Osteoblast (primary cell): ENCODE results near the gene PAGE2. TPM values are rescaled to one million over a fixed set of nuclear protein-coding genes. Genes with fewer than 3 reads are reported as not detected.
"Not testable (repeated sequence)": the region's sequence is repeated elsewhere in the genome, so short reads cannot be mapped to it uniquely, and the experiment has no call there.

Source experiments
- DNase-seq: peaks from one replicate; pipeline ENCODE4 v3.0.0; 2011; ENCODE audit warnings: low spot score, mixed read lengths; ENCODE audit not compliant: insufficient read length; ENCODE audit errors: missing footprints
- H2AFZ ChIP-seq: 2 replicates; pipeline ENCODE4 v1.6.0; 2011; ENCODE audit warnings: mild to moderate bottlenecking, low read length
- H3K27ac ChIP-seq: 2 replicates; pipeline ENCODE4 v1.5.1; 2011; ENCODE audit warnings: mild to moderate bottlenecking, low read depth, low read length, moderate library complexity
- H3K27me3 ChIP-seq: 2 replicates; pipeline ENCODE4 v1.6.0; 2012; ENCODE audit warnings: mild to moderate bottlenecking, control low read depth, inconsistent platforms, low read length, moderate library complexity; ENCODE audit not compliant: insufficient read depth
- H3K36me3 ChIP-seq: 2 replicates; pipeline ENCODE4 v1.5.1; 2011; ENCODE audit warnings: mild to moderate bottlenecking, low read length, control low read depth, moderate library complexity; ENCODE audit not compliant: insufficient read depth
- H3K4me1 ChIP-seq: 2 replicates; pipeline ENCODE4 v1.5.1; 2011; ENCODE audit warnings: mild to moderate bottlenecking, low read length, control low read depth, moderate library complexity; ENCODE audit not compliant: insufficient read depth
- H3K4me2 ChIP-seq: 2 replicates; pipeline ENCODE4 v1.6.0; 2011; ENCODE audit warnings: mild to moderate bottlenecking, low read length; ENCODE audit not compliant: insufficient read depth
- H3K4me3 ChIP-seq: fragments of 200-600 bp; sonication (generic); 3 replicates; pipeline ENCODE4 v1.5.1; 2012; ENCODE audit warnings: mild to moderate bottlenecking, low read length, inconsistent platforms; ENCODE audit not compliant: insufficient read depth
- H3K79me2 ChIP-seq: 2 replicates; pipeline ENCODE4 v1.6.0; 2012; ENCODE audit warnings: mild to moderate bottlenecking, low read length, control low read depth, inconsistent platforms; ENCODE audit not compliant: insufficient read depth
- H3K9me3 ChIP-seq: 2 replicates; pipeline ENCODE4 v1.5.1; 2011; ENCODE audit warnings: low read depth, low read length, control low read depth
- H4K20me1 ChIP-seq: 2 replicates; pipeline ENCODE4 v1.6.0; 2012; ENCODE audit warnings: mild to moderate bottlenecking, low read length, control low read depth; ENCODE audit not compliant: insufficient read depth
- total RNA-seq: library from RNA; depleted of rRNA; stranded (reverse); fragments of >200 nt; gene quantifications from 2 replicates; pipeline ENCODE4 v1.2.3, GENCODE V29; 2012
- TF ChIP-seq, protein P1 (sequence below): IDR thresholded peaks from 2 replicates; pipeline ENCODE4 v1.5.1; 2011; ENCODE audit warnings: mild to moderate bottlenecking, low read depth, low read length, moderate library complexity; ENCODE audit errors: extremely low read depth

PAGE2 gene, protein sequence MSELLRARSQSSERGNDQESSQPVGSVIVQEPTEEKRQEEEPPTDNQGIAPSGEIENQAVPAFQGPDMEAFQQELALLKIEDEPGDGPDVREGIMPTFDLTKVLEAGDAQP
- not detected in 2 replicates for total RNA-seq

DNA sequence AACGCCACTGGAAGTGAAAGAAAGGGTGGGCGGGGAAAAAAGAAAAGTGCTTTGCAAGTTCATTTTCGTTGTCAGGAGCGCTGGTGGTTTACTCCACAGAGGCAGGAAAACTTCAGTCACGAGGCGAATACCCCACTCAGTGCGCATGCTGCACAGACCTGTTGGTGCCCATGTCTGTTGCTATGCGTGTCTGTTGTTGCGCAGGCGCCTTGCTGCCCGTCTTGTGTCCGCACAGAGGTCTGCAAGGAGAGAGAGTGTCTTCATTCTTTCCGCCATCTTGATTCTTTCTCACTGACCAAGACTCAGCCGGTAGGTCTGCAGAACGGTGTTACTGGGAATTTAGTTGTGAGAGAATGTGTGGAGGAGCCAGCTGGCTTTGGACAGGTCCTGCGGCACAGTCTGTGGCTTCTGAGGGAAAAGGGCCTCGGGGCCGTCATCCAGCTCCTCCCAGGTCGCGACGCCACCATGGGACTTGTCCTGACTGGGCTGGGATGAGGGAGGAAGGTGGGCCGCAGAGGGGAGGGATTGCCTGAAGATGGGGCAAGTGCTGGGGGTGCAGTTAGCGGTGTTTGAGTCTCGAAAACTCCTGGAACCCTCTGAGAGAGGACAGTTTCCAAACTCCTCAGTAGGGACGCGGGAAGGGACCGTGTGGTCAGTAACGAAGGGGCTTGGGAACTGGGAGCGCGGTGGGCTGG lies at the start of gene PAGE2:
PAGE2 (plus strand) TSS at position 224 of the 695 bp plus-strand sequence. CDS start 1,003 bp downstream, outside the sequence.
- no peaks in the 10 kb centered on the region for H3K79me2 ChIP-seq
- no peaks in the 10 kb centered on the region for H3K27me3 ChIP-seq
- no peak within 1 kb of the TSS for H2AFZ ChIP-seq
- H3K27ac ChIP-seq, result no peak within 1 kb of the TSS
- no peak within 1 kb of the TSS for H3K4me2 ChIP-seq
- no peak for DNase-seq
- no peaks in the 10 kb centered on the region for H3K9me3 ChIP-seq
- TF ChIP-seq, protein P1, sequence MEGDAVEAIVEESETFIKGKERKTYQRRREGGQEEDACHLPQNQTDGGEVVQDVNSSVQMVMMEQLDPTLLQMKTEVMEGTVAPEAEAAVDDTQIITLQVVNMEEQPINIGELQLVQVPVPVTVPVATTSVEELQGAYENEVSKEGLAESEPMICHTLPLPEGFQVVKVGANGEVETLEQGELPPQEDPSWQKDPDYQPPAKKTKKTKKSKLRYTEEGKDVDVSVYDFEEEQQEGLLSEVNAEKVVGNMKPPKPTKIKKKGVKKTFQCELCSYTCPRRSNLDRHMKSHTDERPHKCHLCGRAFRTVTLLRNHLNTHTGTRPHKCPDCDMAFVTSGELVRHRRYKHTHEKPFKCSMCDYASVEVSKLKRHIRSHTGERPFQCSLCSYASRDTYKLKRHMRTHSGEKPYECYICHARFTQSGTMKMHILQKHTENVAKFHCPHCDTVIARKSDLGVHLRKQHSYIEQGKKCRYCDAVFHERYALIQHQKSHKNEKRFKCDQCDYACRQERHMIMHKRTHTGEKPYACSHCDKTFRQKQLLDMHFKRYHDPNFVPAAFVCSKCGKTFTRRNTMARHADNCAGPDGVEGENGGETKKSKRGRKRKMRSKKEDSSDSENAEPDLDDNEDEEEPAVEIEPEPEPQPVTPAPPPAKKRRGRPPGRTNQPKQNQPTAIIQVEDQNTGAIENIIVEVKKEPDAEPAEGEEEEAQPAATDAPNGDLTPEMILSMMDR, result no peak
- H4K20me1 ChIP-seq, result no peaks in the 10 kb centered on the region
- no peaks in the 10 kb centered on the region for H3K36me3 ChIP-seq
- H3K4me1 ChIP-seq, result no peaks in the 10 kb centered on the region
- no peak within 1 kb of the TSS for H3K4me3 ChIP-seq

DNA sequence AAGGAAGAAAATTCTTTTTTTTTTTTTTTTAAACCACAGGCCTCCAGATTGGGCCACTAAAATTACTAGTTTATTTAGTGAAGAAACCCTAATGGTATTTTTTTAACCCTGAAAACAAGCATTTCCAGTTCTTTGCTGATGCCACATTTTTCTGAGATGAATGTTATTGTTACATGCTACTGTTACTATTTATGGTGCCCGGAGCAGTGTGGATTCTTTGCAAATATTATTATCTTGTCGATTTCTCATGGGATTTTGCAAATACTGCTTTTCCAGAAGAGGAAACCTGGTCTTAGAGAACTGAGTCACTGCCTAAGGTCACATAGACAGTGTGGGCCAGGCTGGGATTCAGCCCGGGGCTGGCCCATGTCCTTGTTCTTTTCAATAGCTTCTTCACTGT lies 49.3 kb upstream of the PAGE2 start:
- no peaks in the 10 kb centered on the region for H3K27me3 ChIP-seq
- H3K9me3 ChIP-seq, result no peaks in the 10 kb centered on the region
- TF ChIP-seq, protein P1, result no peak
- H3K36me3 ChIP-seq, result no peaks in the 10 kb centered on the region
- DNase-seq, result peak; percentile 35
- H3K27ac ChIP-seq, result no peak overlapping the region
- H3K4me3 ChIP-seq, result no peak overlapping the region
- H3K79me2 ChIP-seq, result no peaks in the 10 kb centered on the region
- no peak overlapping the region for H3K4me2 ChIP-seq
- peaks cover 6% of the 10 kb centered on the region for H3K4me1 ChIP-seq
- H2AFZ ChIP-seq, result no peak overlapping the region
- H4K20me1 ChIP-seq, result no peaks in the 10 kb centered on the region

DNA sequence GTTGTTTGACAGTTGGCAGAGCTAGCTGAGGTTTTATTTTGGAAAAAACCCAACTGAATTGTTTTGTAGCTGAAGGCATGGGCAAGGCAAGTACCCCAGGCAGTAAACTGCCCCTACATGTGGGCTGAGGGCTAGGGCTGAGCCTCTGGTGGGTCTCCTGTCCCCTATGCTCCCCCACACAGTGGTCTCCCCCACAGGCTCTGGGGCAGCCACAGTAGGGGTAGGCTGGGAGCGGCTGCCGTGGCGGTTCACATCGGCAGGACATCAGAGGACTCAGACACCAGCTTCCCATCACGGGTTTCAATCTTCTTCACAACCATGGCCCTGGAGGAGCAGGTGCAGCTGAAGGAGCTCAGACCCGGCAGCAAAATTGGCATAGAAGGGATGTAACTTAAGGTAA lies 47.3 kb upstream of the PAGE2 start:
- TF ChIP-seq, protein P1, result no peak
- Histone ChIP-seq H3K4me3 (no peak overlapping the region), H3K79me2 (no peaks in the 10 kb centered on the region), H3K27me3 (no peaks in the 10 kb centered on the region), H3K4me1 (peaks cover 6% of the 10 kb centered on the region), H3K36me3 (no peaks in the 10 kb centered on the region), H3K27ac (no peak overlapping the region), H3K9me3 (no peaks in the 10 kb centered on the region), H2AFZ (no peak overlapping the region), H3K4me2 (no peak overlapping the region), H4K20me1 (no peaks in the 10 kb centered on the region)
- no peak for DNase-seq

DNA sequence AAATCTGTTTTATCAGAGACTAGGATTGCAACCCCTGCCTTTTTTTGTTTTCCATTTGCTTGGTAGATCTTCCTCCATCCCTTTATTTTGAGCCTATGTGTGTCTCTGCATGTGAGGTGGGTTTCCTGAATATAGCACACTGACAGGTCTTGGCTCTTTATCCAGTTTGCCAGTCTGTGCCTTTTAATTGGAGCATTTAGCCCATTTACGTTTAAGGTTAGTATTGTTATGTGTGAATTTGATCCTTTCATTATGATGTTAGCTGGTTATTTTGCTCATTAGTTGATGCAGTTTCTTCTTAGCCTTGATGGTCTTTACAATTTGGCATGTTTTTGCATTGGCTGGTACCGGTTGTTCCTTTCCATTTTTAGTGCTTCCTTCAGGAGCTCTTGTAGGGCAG lies 38.2 kb upstream of the PAGE2 start:
- not testable (repeated sequence) for H3K27me3 ChIP-seq, H3K4me2 ChIP-seq, H3K4me1 ChIP-seq, H3K79me2 ChIP-seq, H3K27ac ChIP-seq, H3K4me3 ChIP-seq, DNase-seq, H4K20me1 ChIP-seq, H2AFZ ChIP-seq, H3K9me3 ChIP-seq, H3K36me3 ChIP-seq
